H9 (cell line): ENCODE data around the gene PALM3. TPM values are rescaled to one million over a fixed set of nuclear protein-coding genes. Genes with fewer than 3 reads are reported as not detected.

Source experiments
- DNase-seq: peaks from one replicate; pipeline ENCODE4 v3.0.0-alpha.2; 2017
- H2AFZ ChIP-seq: one replicate; pipeline ENCODE4 v1.6.1; 2013; ENCODE audit warnings: mild to moderate bottlenecking, low read length, control low read depth, moderate library complexity
- H2AK5ac ChIP-seq: 2 replicates; pipeline ENCODE4 v1.6.1; 2013; ENCODE audit warnings: low read length, control low read depth, mixed read lengths; ENCODE audit not compliant: insufficient read length
- H2BK120ac ChIP-seq: one replicate; pipeline ENCODE4 v1.6.1; 2013; ENCODE audit warnings: low read depth, mild to moderate bottlenecking, low read length, control low read depth, inconsistent platforms; ENCODE audit not compliant: poor library complexity, severe bottlenecking
- H2BK12ac ChIP-seq: 2 replicates; pipeline ENCODE4 v1.6.1; 2013; ENCODE audit warnings: low read length, control low read depth, mixed read lengths, low read depth; ENCODE audit not compliant: insufficient read length
- H2BK15ac ChIP-seq: 2 replicates; pipeline ENCODE4 v1.6.1; 2013; ENCODE audit warnings: low read depth, low read length, control low read depth
- H2BK20ac ChIP-seq: one replicate; pipeline ENCODE4 v1.6.1; 2013; ENCODE audit warnings: low read depth, mild to moderate bottlenecking, low read length, control low read depth, inconsistent platforms; ENCODE audit not compliant: poor library complexity, severe bottlenecking
- H2BK5ac ChIP-seq: 2 replicates; pipeline ENCODE4 v1.6.1; 2013; ENCODE audit warnings: low read length, control low read depth, mixed read lengths; ENCODE audit not compliant: insufficient read length
- H3K14ac ChIP-seq: 2 replicates; pipeline ENCODE4 v1.6.1; 2013; ENCODE audit warnings: low read length, control low read depth; ENCODE audit not compliant: insufficient read depth
- H3K18ac ChIP-seq: 2 replicates; pipeline ENCODE4 v1.6.1; 2013; ENCODE audit warnings: low read depth, mild to moderate bottlenecking, mixed read lengths, low read length, control low read depth; ENCODE audit not compliant: insufficient read length
- H3K23ac ChIP-seq: 2 replicates; pipeline ENCODE4 v1.6.1; 2013; ENCODE audit warnings: low read length, control low read depth, mixed read lengths, low read depth; ENCODE audit not compliant: insufficient read length
- H3K23me2 ChIP-seq: 2 replicates; pipeline ENCODE4 v1.6.1; 2013; ENCODE audit warnings: low read depth, mild to moderate bottlenecking, mixed read lengths, low read length, control low read depth; ENCODE audit not compliant: insufficient read length, poor library complexity, severe bottlenecking
- H3K27ac ChIP-seq: 2 replicates; pipeline ENCODE4 v1.5.1; 2013; ENCODE audit warnings: low read length, control low read depth, mixed read lengths, low read depth; ENCODE audit not compliant: insufficient read length
- H3K27me3 ChIP-seq: 2 replicates; pipeline ENCODE4 v1.6.1; 2013; ENCODE audit warnings: low read length, control low read depth, inconsistent platforms; ENCODE audit not compliant: insufficient read depth
- H3K4ac ChIP-seq: 2 replicates; pipeline ENCODE4 v1.6.1; 2013; ENCODE audit warnings: low read depth, mild to moderate bottlenecking, control low read depth, inconsistent platforms, low read length, moderate library complexity
- H3K4me1 ChIP-seq: 2 replicates; pipeline ENCODE4 v1.6.1; 2013; ENCODE audit warnings: low read length, control low read depth, inconsistent platforms; ENCODE audit not compliant: insufficient read depth
- H3K4me2 ChIP-seq: 2 replicates; pipeline ENCODE4 v1.6.1; 2013; ENCODE audit warnings: low read length, control low read depth, mixed read lengths; ENCODE audit not compliant: insufficient read length, insufficient read depth
- H3K56ac ChIP-seq: 2 replicates; pipeline ENCODE4 v1.6.1; 2013; ENCODE audit warnings: low read depth, mild to moderate bottlenecking, mixed read lengths, low read length, control low read depth; ENCODE audit not compliant: insufficient read length
- H3K79me1 ChIP-seq: 2 replicates; pipeline ENCODE4 v1.6.1; 2013; ENCODE audit warnings: low read depth, mild to moderate bottlenecking, moderate library complexity, low read length, control low read depth, inconsistent platforms; ENCODE audit not compliant: insufficient read depth, poor library complexity, severe bottlenecking
- H3K79me2 ChIP-seq: 2 replicates; pipeline ENCODE4 v1.6.1; 2013; ENCODE audit warnings: low read length, control low read depth, inconsistent platforms; ENCODE audit not compliant: insufficient read depth
- H3K9ac ChIP-seq: 2 replicates; pipeline ENCODE4 v1.6.1; 2013; ENCODE audit warnings: low read length, control low read depth, mixed read lengths; ENCODE audit not compliant: insufficient read length; ENCODE audit errors: extremely low read depth
- H3K9me3 ChIP-seq: one replicate; pipeline ENCODE4 v1.6.1; 2013; ENCODE audit warnings: low read depth, low read length, inconsistent platforms; ENCODE audit not compliant: control insufficient read depth
- H3T11ph ChIP-seq: one replicate; pipeline ENCODE4 v1.6.1; 2013; ENCODE audit warnings: mild to moderate bottlenecking, low read length, control low read depth, inconsistent platforms
- H4K20me1 ChIP-seq: one replicate; pipeline ENCODE4 v1.6.1; 2013; ENCODE audit not compliant: control insufficient read depth, insufficient read length, insufficient read depth
- H4K5ac ChIP-seq: 2 replicates; pipeline ENCODE4 v1.6.1; 2013; ENCODE audit warnings: low read depth, mild to moderate bottlenecking, mixed read lengths, low read length, control low read depth; ENCODE audit not compliant: insufficient read length
- H4K8ac ChIP-seq: replicated peaks from 2 replicates; pipeline ENCODE4 v1.6.1; 2013; ENCODE audit warnings: low read length, control low read depth, mixed read lengths, low read depth; ENCODE audit not compliant: insufficient read length
- H4K91ac ChIP-seq: 2 replicates; pipeline ENCODE4 v1.6.1; 2013; ENCODE audit warnings: low read depth, mild to moderate bottlenecking, moderate library complexity, mixed read lengths, low read length, control low read depth; ENCODE audit not compliant: insufficient read length
- H3K27ac Mint-ChIP-seq, 3 experiments: 2 replicates in 2 of 3; 3 replicates in 1 of 3; pipeline ENCODE4 v1.8.0; 2020 to 2021; ENCODE audit warnings: mixed read lengths in 3 of 3, mild to moderate bottlenecking in 1 of 3, moderate library complexity in 1 of 3
- H3K27me3 Mint-ChIP-seq: 2 replicates; pipeline ENCODE4 v1.8.0; 2021; ENCODE audit warnings: low read depth, mild to moderate bottlenecking, moderate library complexity, mixed read lengths
- H3K36me3 Mint-ChIP-seq, 3 experiments: 2 replicates in 2 of 3; 3 replicates in 1 of 3; pipeline ENCODE4 v1.8.0; 2020 to 2021; ENCODE audit warnings: low read depth in 3 of 3, mixed read lengths in 3 of 3; ENCODE audit not compliant: insufficient read depth in 1 of 3
- H3K4me1 Mint-ChIP-seq, 2 experiments: 2 replicates each; pipeline ENCODE4 v1.8.0; 2020; ENCODE audit warnings: mixed read lengths in 2 of 2
- H3K4me3 Mint-ChIP-seq, 2 experiments: 2 replicates in 1 of 2; 3 replicates in 1 of 2; pipeline ENCODE4 v1.8.0; 2020 to 2021; ENCODE audit warnings: mild to moderate bottlenecking in 2 of 2, mixed read lengths in 2 of 2, moderate library complexity in 1 of 2
- H3K9me3 Mint-ChIP-seq, 2 experiments: 2 replicates in 1 of 2; 3 replicates in 1 of 2; pipeline ENCODE4 v1.8.0; 2020; ENCODE audit warnings: mild to moderate bottlenecking in 2 of 2, mixed read lengths in 2 of 2, moderate library complexity in 1 of 2
- CTCF ChIP-seq: fragments of 200-600 bp; sonication (generic); conservative IDR thresholded peaks from 3 replicates; pipeline ENCODE4 v1.8.0; 2021; ENCODE audit warnings: antibody characterized with exemption, mild to moderate bottlenecking
- WGBS: extraction: QIAGEN DNeasy Blood & Tissue Kit; methylation state at CpG from one replicate; pipeline ENCODE4 v1.1.7; 2013; ENCODE audit warnings: missing lambda C conversion rate, low lambda C conversion rate, mixed read lengths; ENCODE audit not compliant: insufficient read length; ENCODE audit errors: extremely low coverage; 5-methylcytosine and 5-hydroxymethylcytosine counted together
- total RNA-seq: library from RNA; stranded (reverse); gene quantifications from 2 replicates; pipeline ENCODE4 v1.2.1, GENCODE V29; 2021

Gene PALM3
- total RNA-seq, 1 experiment from 2014 or later = 11.5 TPM

GRCh38 chr19:14030997-14031718 lies 30.7 kb downstream of the PALM3 start:
- H4K5ac ChIP-seq = no peak overlapping the region
- peaks cover 4 to 13% of the 10 kb centered on the region in 2 experiments; a peak in 3 of 4 replicates for H3K4me1 Mint-ChIP-seq
- H2BK15ac ChIP-seq = no peak overlapping the region
- no peak overlapping the region for H4K8ac ChIP-seq
- peaks cover 13% of the 10 kb centered on the region for H3K23me2 ChIP-seq
- H3K27ac Mint-ChIP-seq = no peak overlapping the region; a peak in 1 of 7 replicates
- no peaks in the 10 kb centered on the region for H3K9me3 Mint-ChIP-seq
- H3T11ph ChIP-seq = no peak overlapping the region
- no peak overlapping the region for H3K9ac ChIP-seq
- no peak overlapping the region for H2AK5ac ChIP-seq
- H3K27ac ChIP-seq = no peak overlapping the region
- H4K91ac ChIP-seq = no peak overlapping the region
- no peaks in the 10 kb centered on the region for H4K20me1 ChIP-seq
- peaks cover 24% of the 10 kb centered on the region for H3K27me3 Mint-ChIP-seq
- H3K4me1 ChIP-seq = no peaks in the 10 kb centered on the region
- H2BK5ac ChIP-seq = no peak overlapping the region
- no peak overlapping the region for H2BK12ac ChIP-seq
- H3K4ac ChIP-seq = no peak overlapping the region
- H3K4me2 ChIP-seq = peak overlapping the region; percentile 67
- no peak overlapping the region; the same call in 1 of the 2 replicates for H3K14ac ChIP-seq
- H2BK120ac ChIP-seq = no peak overlapping the region
- H3K56ac ChIP-seq = no peak overlapping the region
- H3K27me3 ChIP-seq = no peaks in the 10 kb centered on the region
- H3K23ac ChIP-seq = no peak overlapping the region
- peak overlapping the region; percentile 76 to 88 for H3K4me3 Mint-ChIP-seq
- no peak for TF ChIP-seq CTCF
- H3K9me3 ChIP-seq = no peaks in the 10 kb centered on the region
- no peak overlapping the region for H3K18ac ChIP-seq
- H3K36me3 Mint-ChIP-seq = no peaks in the 10 kb centered on the region; a peak in 1 of 7 replicates
- no peaks in the 10 kb centered on the region for H3K79me1 ChIP-seq
- no peak for DNase-seq
- H3K79me2 ChIP-seq = no peaks in the 10 kb centered on the region
- H2BK20ac ChIP-seq = no peak overlapping the region
- WGBS = no CpG with 5 or more reads among the region's 20 CpGs
- no peak overlapping the region for H2AFZ ChIP-seq
